Measurements from ENCODE around the gene HOGA1. TPM values are rescaled to one million over a fixed set of nuclear protein-coding genes. Genes with fewer than 3 reads are reported as not detected.

Gene HOGA1
- total RNA-seq, 1 experiment from 2014 or later = 0.15 TPM

GRCh38 chr10:97587183-97587582 is 3.0 kb downstream of the HOGA1 start (continued):
- TF ChIP-seq, protein P1, sequence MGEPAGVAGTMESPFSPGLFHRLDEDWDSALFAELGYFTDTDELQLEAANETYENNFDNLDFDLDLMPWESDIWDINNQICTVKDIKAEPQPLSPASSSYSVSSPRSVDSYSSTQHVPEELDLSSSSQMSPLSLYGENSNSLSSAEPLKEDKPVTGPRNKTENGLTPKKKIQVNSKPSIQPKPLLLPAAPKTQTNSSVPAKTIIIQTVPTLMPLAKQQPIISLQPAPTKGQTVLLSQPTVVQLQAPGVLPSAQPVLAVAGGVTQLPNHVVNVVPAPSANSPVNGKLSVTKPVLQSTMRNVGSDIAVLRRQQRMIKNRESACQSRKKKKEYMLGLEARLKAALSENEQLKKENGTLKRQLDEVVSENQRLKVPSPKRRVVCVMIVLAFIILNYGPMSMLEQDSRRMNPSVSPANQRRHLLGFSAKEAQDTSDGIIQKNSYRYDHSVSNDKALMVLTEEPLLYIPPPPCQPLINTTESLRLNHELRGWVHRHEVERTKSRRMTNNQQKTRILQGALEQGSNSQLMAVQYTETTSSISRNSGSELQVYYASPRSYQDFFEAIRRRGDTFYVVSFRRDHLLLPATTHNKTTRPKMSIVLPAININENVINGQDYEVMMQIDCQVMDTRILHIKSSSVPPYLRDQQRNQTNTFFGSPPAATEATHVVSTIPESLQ (CRISPR knock-in tag; IDR thresholded peaks at IDR 0.05) = no peak
- no peak for TF ChIP-seq ZNF396 (CRISPR knock-in tag; IDR thresholded peaks at IDR 0.05; ENCODE audit: borderline replicate concordance)
- TF ChIP-seq CREB1 (CRISPR knock-in tag; IDR thresholded peaks at IDR 0.05) = no peak
- no peak for TF ChIP-seq ZNF138 (CRISPR knock-in tag; conservative IDR thresholded peaks at IDR 0.05)
- TF ChIP-seq E2F1 (CRISPR knock-in tag; IDR thresholded peaks at IDR 0.05) = no peak

- no peaks in the 10 kb centered on the region for H3K27me3 Mint-ChIP-seq (ENCODE audit: low read depth)
- no peak for ATAC-seq
- TF ChIP-seq NFE2L1 (CRISPR knock-in tag; IDR thresholded peaks at IDR 0.05) (no peak), ATF1 (CRISPR knock-in tag; IDR thresholded peaks at IDR 0.05) (no peak), SOX15 (CRISPR knock-in tag; IDR thresholded peaks at IDR 0.05) (no peak), OVOL2 (CRISPR knock-in tag; IDR thresholded peaks at IDR 0.05; ENCODE audit: borderline replicate concordance) (no peak), HMGXB4 (CRISPR knock-in tag; IDR thresholded peaks at IDR 0.05) (no peak), FOXP4 (CRISPR knock-in tag; IDR thresholded peaks at IDR 0.05) (no peak), NR3C1 (CRISPR knock-in tag; conservative IDR thresholded peaks at IDR 0.05; ENCODE audit: low read depth) (no peak), ZNF219 (CRISPR knock-in tag; IDR thresholded peaks at IDR 0.05; ENCODE audit: borderline replicate concordance) (no peak), ATF2 (CRISPR knock-in tag; IDR thresholded peaks at IDR 0.05; ENCODE audit: borderline replicate concordance, low read depth) (no peak), KAT7 (CRISPR knock-in tag; IDR thresholded peaks at IDR 0.05; ENCODE audit: borderline replicate concordance) (no peak), ZNF671 (CRISPR knock-in tag; IDR thresholded peaks at IDR 0.05) (no peak)
- TF ChIP-seq, protein P2, sequence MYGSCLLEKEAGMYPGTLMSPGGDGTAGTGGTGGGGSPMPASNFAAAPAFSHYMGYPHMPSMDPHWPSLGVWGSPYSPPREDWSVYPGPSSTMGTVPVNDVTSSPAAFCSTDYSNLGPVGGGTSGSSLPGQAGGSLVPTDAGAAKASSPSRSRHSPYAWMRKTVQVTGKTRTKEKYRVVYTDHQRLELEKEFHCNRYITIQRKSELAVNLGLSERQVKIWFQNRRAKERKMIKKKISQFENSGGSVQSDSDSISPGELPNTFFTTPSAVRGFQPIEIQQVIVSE (CRISPR knock-in tag; IDR thresholded peaks at IDR 0.05; ENCODE audit: borderline replicate concordance) = no peak
- ChIA-PET POLR2A (no interaction called here), CTCF (interaction anchor here (3.4 kb wide), 1 partner anchor 18 kb away, joined by 15 read pairs; the partner anchor contains the start of gene ANKRD2)
- DNase-seq (ENCODE audit: low spot score) = no peak
- no peaks in the 10 kb centered on the region for H3K9me3 Mint-ChIP-seq
- H3K27ac Mint-ChIP-seq = no peak within 1 kb of the TSS
- H3K36me3 Mint-ChIP-seq = no peaks in the 10 kb centered on the region
- H3K4me1 Mint-ChIP-seq = no peaks in the 10 kb centered on the region
- no peak within 1 kb of the TSS for H3K4me3 Mint-ChIP-seq
Observed at GRCh38 chr10:97589479-97589878, 5.3 kb downstream of the HOGA1 start, which contains the start of gene C10orf62. Gene C10orf62, plus strand, starts transcription at chr10:97589721. Its CDS starts 177 bp downstream, at chr10:97589898.
